Immature natural killer cell (primary cell): ENCODE data around the gene KIAA1217. TPM values are rescaled to one million over a fixed set of nuclear protein-coding genes. Genes with fewer than 3 reads are reported as not detected.

Experiments
- DNase-seq, 3 donors: peaks; one replicate each; pipeline ENCODE4 v3.0.0; 2022; ENCODE audit warnings: mixed read lengths in 1 of 3
- H3K27ac Mint-ChIP-seq, 6 donors: one replicate each; pipeline ENCODE4 v1.8.0; 2020; ENCODE audit warnings: mixed read lengths in 6 of 6, mild to moderate bottlenecking in 5 of 6, inconsistent platforms in 4 of 6, moderate library complexity in 3 of 6
- H3K27me3 Mint-ChIP-seq, 3 donors: one replicate each; pipeline ENCODE4 v1.8.0; 2020 to 2021; ENCODE audit warnings: low read depth in 3 of 3, mild to moderate bottlenecking in 3 of 3, mixed read lengths in 3 of 3, moderate library complexity in 3 of 3, inconsistent platforms in 1 of 3
- H3K36me3 Mint-ChIP-seq, 3 donors: one replicate each; pipeline ENCODE4 v1.8.0; 2020; ENCODE audit warnings: mixed read lengths in 3 of 3, inconsistent platforms in 2 of 3, mild to moderate bottlenecking in 2 of 3
- H3K4me1 Mint-ChIP-seq, 2 donors: one replicate each; pipeline ENCODE4 v1.8.0; 2020; ENCODE audit warnings: inconsistent platforms in 2 of 2, mild to moderate bottlenecking in 2 of 2, mixed read lengths in 2 of 2, moderate library complexity in 1 of 2
- H3K4me3 Mint-ChIP-seq, 5 donors: one replicate each; pipeline ENCODE4 v1.8.0; 2020; ENCODE audit warnings: mild to moderate bottlenecking in 5 of 5, mixed read lengths in 5 of 5, inconsistent platforms in 3 of 5, moderate library complexity in 3 of 5
- H3K9me3 Mint-ChIP-seq, 6 donors: one replicate each; pipeline ENCODE4 v1.8.0; 2020; ENCODE audit warnings: mild to moderate bottlenecking in 6 of 6, mixed read lengths in 6 of 6, inconsistent platforms in 4 of 6, moderate library complexity in 3 of 6
- polyA plus RNA-seq, 3 donors: library from polyadenylated mRNA; unstranded; fragments of 300-500 nt; fragmentation: Illumina TruSeq; gene quantifications; one replicate each; pipeline ENCODE4 v1.2.3, GENCODE V29; 2021

The KIAA1217 gene
- polyA plus RNA-seq, 3 donors from 2014 or later: not detected

- no peak for DNase-seq
- Mint-ChIP-seq H3K4me3 (no peak overlapping the region), H3K27ac (no peak overlapping the region)
Observed at GRCh38 chr10:24419066-24419465, 210.1 kb downstream of the KIAA1217 start.

GRCh38 chr10:24425151-24425550 is 216.2 kb downstream of the KIAA1217 start:
- DNase-seq: no peak
- Mint-ChIP-seq H3K27me3 (peaks cover 0 to 4% (median 1%) of the 10 kb centered on the region in 3 donors), H3K36me3 (no peaks in the 10 kb centered on the region), H3K27ac (no peak overlapping the region), H3K4me1 (no peaks in the 10 kb centered on the region), H3K4me3 (no peak overlapping the region), H3K9me3 (peaks cover 0 to 4% (median 0%) of the 10 kb centered on the region in 6 donors)

More at GRCh38 chr10:24419066-24419465, 210.1 kb downstream of the KIAA1217 start:
- Mint-ChIP-seq H3K36me3 (no peaks in the 10 kb centered on the region), H3K27me3 (peaks cover 1 to 3% (median 1%) of the 10 kb centered on the region in 3 donors), H3K9me3 (no peaks in the 10 kb centered on the region), H3K4me1 (no peaks in the 10 kb centered on the region)

- Mint-ChIP-seq H3K9me3 (peaks cover 0 to 4% (median 0%) of the 10 kb centered on the region in 6 donors), H3K27me3 (peaks cover 0 to 2% (median 1%) of the 10 kb centered on the region in 3 donors), H3K27ac (no peak overlapping the region), H3K4me1 (no peaks in the 10 kb centered on the region), H3K36me3 (no peaks in the 10 kb centered on the region), H3K4me3 (no peak overlapping the region)
- DNase-seq: no peak
Observed at GRCh38 chr10:24427678-24428409, 218.9 kb downstream of the KIAA1217 start.

GRCh38 chr10:24428410-24428782 is 219.5 kb downstream of the KIAA1217 start:
- H3K27me3 Mint-ChIP-seq: peaks cover 0 to 2% (median 0%) of the 10 kb centered on the region in 3 donors
- no peak overlapping the region for H3K27ac Mint-ChIP-seq
- no peak for DNase-seq
- H3K36me3 Mint-ChIP-seq: no peaks in the 10 kb centered on the region
- H3K4me1 Mint-ChIP-seq: no peaks in the 10 kb centered on the region
- H3K4me3 Mint-ChIP-seq: no peak overlapping the region
- peaks cover 0 to 4% (median 0%) of the 10 kb centered on the region in 6 donors for H3K9me3 Mint-ChIP-seq

GRCh38 chr10:24430591-24430990 is 221.7 kb downstream of the KIAA1217 start:
- Mint-ChIP-seq H3K9me3 (peaks cover 0 to 4% (median 0%) of the 10 kb centered on the region in 6 donors), H3K4me3 (no peak overlapping the region), H3K4me1 (no peaks in the 10 kb centered on the region), H3K27ac (no peak overlapping the region), H3K36me3 (no peaks in the 10 kb centered on the region), H3K27me3 (peaks cover 0 to 2% (median 0%) of the 10 kb centered on the region in 3 donors)
- no peak for DNase-seq

- Mint-ChIP-seq H3K27ac (no peak overlapping the region), H3K4me3 (no peak overlapping the region), H3K9me3 (peaks cover 0 to 4% (median 0%) of the 10 kb centered on the region in 6 donors)
Observed at GRCh38 chr10:24432478-24433416, 223.8 kb downstream of the KIAA1217 start.

GRCh38 chr10:24433705-24434104 is 224.8 kb downstream of the KIAA1217 start:
- DNase-seq: no peak
- no peaks in the 10 kb centered on the region for H3K4me1 Mint-ChIP-seq
- no peaks in the 10 kb centered on the region for H3K36me3 Mint-ChIP-seq
- H3K27me3 Mint-ChIP-seq: no peaks in the 10 kb centered on the region
- no peak overlapping the region for H3K27ac Mint-ChIP-seq
- peaks cover 0 to 4% (median 0%) of the 10 kb centered on the region in 6 donors for H3K9me3 Mint-ChIP-seq
- no peak overlapping the region for H3K4me3 Mint-ChIP-seq

More at GRCh38 chr10:24432478-24433416, 223.8 kb downstream of the KIAA1217 start:
- Mint-ChIP-seq H3K36me3 (no peaks in the 10 kb centered on the region), H3K4me1 (no peaks in the 10 kb centered on the region), H3K27me3 (no peaks in the 10 kb centered on the region)
- no peak for DNase-seq

- Mint-ChIP-seq H3K27ac (no peak overlapping the region), H3K36me3 (no peaks in the 10 kb centered on the region), H3K4me1 (no peaks in the 10 kb centered on the region), H3K4me3 (no peak overlapping the region), H3K9me3 (peaks cover 0 to 2% (median 0%) of the 10 kb centered on the region in 6 donors), H3K27me3 (no peaks in the 10 kb centered on the region)
- no peak for DNase-seq
Observed at GRCh38 chr10:24434961-24435360, 226.0 kb downstream of the KIAA1217 start.

GRCh38 chr10:24435374-24435773 is 226.4 kb downstream of the KIAA1217 start:
- Mint-ChIP-seq H3K27me3 (no peaks in the 10 kb centered on the region), H3K27ac (no peak overlapping the region), H3K9me3 (peaks cover 0 to 2% (median 0%) of the 10 kb centered on the region in 6 donors), H3K4me3 (no peak overlapping the region), H3K36me3 (no peaks in the 10 kb centered on the region), H3K4me1 (no peaks in the 10 kb centered on the region)
- DNase-seq: no peak

- Mint-ChIP-seq H3K4me1 (no peaks in the 10 kb centered on the region), H3K27ac (no peak overlapping the region), H3K9me3 (peaks cover 0 to 4% (median 0%) of the 10 kb centered on the region in 6 donors), H3K27me3 (peaks cover 0 to 2% (median 0%) of the 10 kb centered on the region in 3 donors), H3K36me3 (no peaks in the 10 kb centered on the region), H3K4me3 (no peak overlapping the region)
- no peak for DNase-seq
Observed at GRCh38 chr10:24437302-24437701, 228.4 kb downstream of the KIAA1217 start.

- H3K4me1 Mint-ChIP-seq: no peaks in the 10 kb centered on the region
- DNase-seq: no peak
- no peaks in the 10 kb centered on the region for H3K36me3 Mint-ChIP-seq
- H3K9me3 Mint-ChIP-seq: peaks cover 0 to 5% (median 0%) of the 10 kb centered on the region in 6 donors
- no peak overlapping the region for H3K27ac Mint-ChIP-seq
- peaks cover 0 to 2% (median 0%) of the 10 kb centered on the region in 3 donors for H3K27me3 Mint-ChIP-seq
- no peak overlapping the region for H3K4me3 Mint-ChIP-seq
Observed at GRCh38 chr10:24438800-24439199, 229.9 kb downstream of the KIAA1217 start.

- H3K9me3 Mint-ChIP-seq: peaks cover 0 to 5% (median 0%) of the 10 kb centered on the region in 6 donors
- H3K4me3 Mint-ChIP-seq: no peak overlapping the region
- no peak for DNase-seq
- H3K27me3 Mint-ChIP-seq: peaks cover 0 to 2% (median 0%) of the 10 kb centered on the region in 3 donors
- no peaks in the 10 kb centered on the region for H3K4me1 Mint-ChIP-seq
- no peaks in the 10 kb centered on the region for H3K36me3 Mint-ChIP-seq
- no peak overlapping the region for H3K27ac Mint-ChIP-seq
Observed at GRCh38 chr10:24439935-24440334, 231.0 kb downstream of the KIAA1217 start.

- Mint-ChIP-seq H3K4me3 (no peak overlapping the region), H3K36me3 (no peaks in the 10 kb centered on the region), H3K27ac (no peak overlapping the region), H3K9me3 (peaks cover 0 to 5% (median 0%) of the 10 kb centered on the region in 6 donors), H3K27me3 (peaks cover 0 to 2% (median 0%) of the 10 kb centered on the region in 3 donors), H3K4me1 (no peaks in the 10 kb centered on the region)
- DNase-seq: no peak
Observed at GRCh38 chr10:24440817-24441797, 232.2 kb downstream of the KIAA1217 start.
